Sigmoid colon (tissue), 4 donors: ENCODE measurements around the gene NUDT14.

ENCODE experiments used
- EP300 ChIP-seq, 4 donors: sonication (generic); formaldehyde crosslinking; IDR thresholded peaks; one replicate each; pipeline ENCODE4 v1.6.1; 2017; ENCODE audit warnings: antibody characterized with exemption in 4 of 4
- POLR2A ChIP-seq, 2 donors: fragments of 450-650 bp; IDR thresholded peaks; one replicate each; pipeline ENCODE4 v1.6.1; 2016; ENCODE audit warnings: antibody characterized with exemption in 2 of 2, mild to moderate bottlenecking in 2 of 2, moderate library complexity in 2 of 2
- POLR2AphosphoS5 ChIP-seq, 4 donors: sonication (generic); formaldehyde crosslinking; IDR thresholded peaks; one replicate each; pipeline ENCODE4 v1.6.1; 2017; ENCODE audit warnings: antibody characterized with exemption in 4 of 4
- TF ChIP-seq, protein P1 (sequence below), 4 experiments: fragments of 450-650 bp in 3 of 4; fragments of 200-600 bp in 1 of 4; IDR thresholded peaks; one replicate each; pipeline ENCODE4 v1.5.1; 2016 to 2019; ENCODE audit warnings: antibody characterized with exemption in 4 of 4, mild to moderate bottlenecking in 3 of 4, moderate library complexity in 2 of 4

DNA sequence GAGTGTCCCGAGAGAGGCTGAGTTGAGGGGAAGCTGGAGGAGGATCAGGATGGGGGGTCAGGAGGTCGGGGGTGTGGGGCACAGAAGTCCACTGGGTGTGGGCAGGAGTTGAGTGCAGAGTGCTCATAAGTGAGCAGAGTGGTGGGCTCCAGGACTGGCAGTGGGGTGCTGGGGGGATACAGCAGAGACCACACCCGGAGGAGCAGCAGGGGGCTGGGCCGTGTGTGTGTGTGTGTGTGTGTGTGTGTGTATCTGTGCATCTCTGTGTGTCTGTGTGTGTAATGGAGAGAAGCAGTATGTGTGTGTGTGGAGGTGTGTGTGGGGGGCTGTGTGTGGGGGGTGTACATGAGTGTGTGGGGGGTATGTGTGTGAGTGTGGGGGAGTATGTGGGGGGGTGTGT is 4.9 kb upstream of the NUDT14 start:
- no peak for TF ChIP-seq POLR2A (IDR thresholded peaks at IDR 0.05)
- TF ChIP-seq, protein P1, sequence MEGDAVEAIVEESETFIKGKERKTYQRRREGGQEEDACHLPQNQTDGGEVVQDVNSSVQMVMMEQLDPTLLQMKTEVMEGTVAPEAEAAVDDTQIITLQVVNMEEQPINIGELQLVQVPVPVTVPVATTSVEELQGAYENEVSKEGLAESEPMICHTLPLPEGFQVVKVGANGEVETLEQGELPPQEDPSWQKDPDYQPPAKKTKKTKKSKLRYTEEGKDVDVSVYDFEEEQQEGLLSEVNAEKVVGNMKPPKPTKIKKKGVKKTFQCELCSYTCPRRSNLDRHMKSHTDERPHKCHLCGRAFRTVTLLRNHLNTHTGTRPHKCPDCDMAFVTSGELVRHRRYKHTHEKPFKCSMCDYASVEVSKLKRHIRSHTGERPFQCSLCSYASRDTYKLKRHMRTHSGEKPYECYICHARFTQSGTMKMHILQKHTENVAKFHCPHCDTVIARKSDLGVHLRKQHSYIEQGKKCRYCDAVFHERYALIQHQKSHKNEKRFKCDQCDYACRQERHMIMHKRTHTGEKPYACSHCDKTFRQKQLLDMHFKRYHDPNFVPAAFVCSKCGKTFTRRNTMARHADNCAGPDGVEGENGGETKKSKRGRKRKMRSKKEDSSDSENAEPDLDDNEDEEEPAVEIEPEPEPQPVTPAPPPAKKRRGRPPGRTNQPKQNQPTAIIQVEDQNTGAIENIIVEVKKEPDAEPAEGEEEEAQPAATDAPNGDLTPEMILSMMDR (IDR thresholded peaks at IDR 0.05) = no peak
- TF ChIP-seq POLR2AphosphoS5 (IDR thresholded peaks at IDR 0.05) = no peak
- no peak for TF ChIP-seq EP300 (IDR thresholded peaks at IDR 0.05)
